DOHH2 (cell line): ENCODE results near the gene SLC25A1.

Experiments
- CTCF ChIP-seq: fragments of 200-600 bp; sonication (generic); IDR thresholded peaks from one replicate; pipeline ENCODE4 v1.5.1; 2014; ENCODE audit warnings: antibody characterized with exemption, mild to moderate bottlenecking, low read depth, low read length; ENCODE audit not compliant: poor library complexity, severe bottlenecking
- EZH2phosphoT487 ChIP-seq: fragments of 200-600 bp; sonication (generic); IDR thresholded peaks from 2 replicates; pipeline ENCODE4 v1.6.1; 2017; ENCODE audit warnings: borderline replicate concordance, mild to moderate bottlenecking, antibody characterized with exemption, low read length, moderate library complexity, mixed read lengths

- no peak for TF ChIP-seq CTCF
- no peak for TF ChIP-seq EZH2phosphoT487
These were observed 35.5 kb upstream of the SLC25A1 start for GRCh38 chr22:19214078-19214473.
